ENCODE data around the gene TMC6. TPM values are rescaled to one million over a fixed set of nuclear protein-coding genes. Genes with fewer than 3 reads are reported as not detected.

TMC6 gene
- total and polyA plus RNA-seq, 4 donors: 75.7 to 166 (median 98.9) TPM

DNA sequence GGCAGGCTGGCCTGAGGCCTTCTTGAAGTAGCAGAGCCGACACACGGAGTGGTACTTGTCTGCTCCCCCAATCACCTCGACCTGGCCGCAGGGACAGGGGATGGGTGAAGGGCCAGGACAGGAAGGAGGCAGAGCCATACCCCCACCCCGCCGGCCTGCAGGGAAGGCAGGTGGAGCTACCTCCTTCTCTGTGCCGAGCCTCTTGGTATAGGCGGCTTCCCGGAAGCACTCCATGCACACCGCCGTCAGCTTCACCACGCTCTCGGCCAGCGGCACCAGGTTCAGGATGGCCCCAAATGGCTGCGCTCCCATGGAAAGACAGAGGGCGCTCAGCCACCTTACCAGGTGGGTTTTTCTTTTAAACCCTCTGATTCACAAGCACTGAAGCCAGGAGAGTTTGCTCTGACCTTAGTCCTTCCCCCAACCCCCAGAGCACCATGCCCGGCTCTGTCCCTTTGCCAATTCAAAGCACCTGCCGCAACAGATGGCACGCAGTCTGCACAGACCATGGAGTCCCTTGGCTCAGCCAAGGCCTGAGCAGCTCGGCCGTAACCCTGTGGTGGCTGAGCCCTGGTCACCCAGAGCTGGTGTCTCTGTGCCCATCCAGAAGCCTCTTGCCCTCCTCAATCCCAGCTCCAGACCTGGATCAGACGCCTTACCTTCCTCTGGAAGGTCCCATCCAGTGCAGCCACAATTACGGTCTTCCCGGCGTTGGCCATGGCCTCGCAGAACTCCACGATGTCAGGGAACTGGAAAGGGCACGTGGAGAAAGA lies 46.5 kb upstream of the TMC6 start:
- H3K27ac ChIP-seq (ENCODE audit: low read depth in 1 of 2, low read length in 1 of 2): peak overlapping the region; percentile 84 to 88
- ATAC-seq (ENCODE audit: insufficient read depth, low FRiP score) (peak; percentile 13), DNase-seq (no peak)
- peaks cover 0 to 41% (median 10%) of the 10 kb centered on the region in 5 donors for H3K4me1 ChIP-seq (ENCODE audit: control insufficient read depth in 5 of 5, insufficient read depth in 5 of 5, low read length in 5 of 5)
- peaks cover 0 to 12% (median 0%) of the 10 kb centered on the region in 4 donors for H3K36me3 ChIP-seq (ENCODE audit: control insufficient read depth in 4 of 4, insufficient read depth in 4 of 4, low read length in 4 of 4)
- 55 to 75% methylated on average over 28 of the region's 28 CpGs for WGBS, 2 donors
- TF ChIP-seq, protein P1, sequence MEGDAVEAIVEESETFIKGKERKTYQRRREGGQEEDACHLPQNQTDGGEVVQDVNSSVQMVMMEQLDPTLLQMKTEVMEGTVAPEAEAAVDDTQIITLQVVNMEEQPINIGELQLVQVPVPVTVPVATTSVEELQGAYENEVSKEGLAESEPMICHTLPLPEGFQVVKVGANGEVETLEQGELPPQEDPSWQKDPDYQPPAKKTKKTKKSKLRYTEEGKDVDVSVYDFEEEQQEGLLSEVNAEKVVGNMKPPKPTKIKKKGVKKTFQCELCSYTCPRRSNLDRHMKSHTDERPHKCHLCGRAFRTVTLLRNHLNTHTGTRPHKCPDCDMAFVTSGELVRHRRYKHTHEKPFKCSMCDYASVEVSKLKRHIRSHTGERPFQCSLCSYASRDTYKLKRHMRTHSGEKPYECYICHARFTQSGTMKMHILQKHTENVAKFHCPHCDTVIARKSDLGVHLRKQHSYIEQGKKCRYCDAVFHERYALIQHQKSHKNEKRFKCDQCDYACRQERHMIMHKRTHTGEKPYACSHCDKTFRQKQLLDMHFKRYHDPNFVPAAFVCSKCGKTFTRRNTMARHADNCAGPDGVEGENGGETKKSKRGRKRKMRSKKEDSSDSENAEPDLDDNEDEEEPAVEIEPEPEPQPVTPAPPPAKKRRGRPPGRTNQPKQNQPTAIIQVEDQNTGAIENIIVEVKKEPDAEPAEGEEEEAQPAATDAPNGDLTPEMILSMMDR (IDR thresholded peaks at IDR 0.05; ENCODE audit: control extremely low read depth, extremely low read depth): no peak
- no peak overlapping the region for H3K4me3 ChIP-seq
- H3K27me3 ChIP-seq (ENCODE audit: control insufficient read depth in 3 of 3, insufficient read depth in 3 of 3, low read length in 2 of 3): no peaks in the 10 kb centered on the region
- no peak overlapping the region for H3K9ac ChIP-seq (ENCODE audit: insufficient read depth in 1 of 2, low read length in 2 of 2)
- H3K9me3 ChIP-seq (ENCODE audit: control insufficient read depth in 4 of 4, insufficient read depth in 3 of 4, low read length in 3 of 4): no peaks in the 10 kb centered on the region

DNA sequence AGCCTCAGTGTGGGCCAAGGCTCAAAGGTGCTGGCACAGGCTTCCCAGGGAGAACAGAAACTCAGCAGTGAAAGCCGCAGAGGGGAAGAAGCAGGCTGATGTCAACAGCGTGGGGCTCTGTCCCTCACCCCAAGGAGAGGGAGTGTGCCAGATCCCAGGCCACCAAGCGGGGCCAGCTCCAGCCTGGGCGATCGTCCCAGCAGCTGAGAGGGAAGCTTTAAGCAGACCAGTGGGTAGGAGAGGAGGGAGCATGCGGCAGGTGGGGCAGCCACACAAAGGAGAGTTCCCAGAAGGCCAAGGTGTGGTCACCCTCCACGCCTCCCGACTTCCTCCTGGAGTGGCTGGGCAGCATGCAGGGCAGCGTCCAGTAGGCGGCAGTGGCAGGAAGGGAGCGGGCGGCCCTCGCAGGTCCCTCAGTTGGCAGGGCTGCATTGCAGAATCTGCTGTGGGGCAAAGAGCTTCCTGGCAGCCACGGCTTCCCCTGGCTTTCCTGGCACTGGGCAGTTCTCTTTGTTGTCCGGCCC lies 45.9 kb upstream of the TMC6 start:
- Histone ChIP-seq H3K9me3 (ENCODE audit: control insufficient read depth in 4 of 4, insufficient read depth in 3 of 4, low read length in 3 of 4) (no peaks in the 10 kb centered on the region), H3K36me3 (ENCODE audit: control insufficient read depth in 4 of 4, insufficient read depth in 4 of 4, low read length in 4 of 4) (peaks cover 0 to 12% (median 0%) of the 10 kb centered on the region in 4 donors), H3K9ac (ENCODE audit: insufficient read depth in 1 of 2, low read length in 2 of 2) (peak overlapping the region in 1 of 2 donors; percentile 37), H3K4me3 (no peak overlapping the region), H3K4me1 (ENCODE audit: control insufficient read depth in 5 of 5, insufficient read depth in 5 of 5, low read length in 5 of 5) (peaks cover 0 to 47% (median 10%) of the 10 kb centered on the region in 5 donors), H3K27ac (ENCODE audit: low read depth in 1 of 2, low read length in 1 of 2) (peak overlapping the region; percentile 84 to 88), H3K27me3 (ENCODE audit: control insufficient read depth in 3 of 3, insufficient read depth in 3 of 3, low read length in 2 of 3) (no peaks in the 10 kb centered on the region)
- 10 to 23% methylated on average over 13 to 15 of the region's 15 CpGs for whole genome bisulfite sequencing, 2 donors
- TF ChIP-seq, protein P1 (IDR thresholded peaks at IDR 0.05; ENCODE audit: control extremely low read depth, extremely low read depth): peak; percentile 30
- peak; percentile 75 for ATAC-seq (ENCODE audit: insufficient read depth, low FRiP score)
- DNase-seq: peak in 1 of 3 donors; percentile 19

- peak overlapping the region; percentile 84 to 88 for H3K27ac ChIP-seq (ENCODE audit: low read depth in 1 of 2, low read length in 1 of 2)
- ATAC-seq (ENCODE audit: insufficient read depth, low FRiP score) (no peak), DNase-seq (peak in 1 of 3 donors; percentile 20)
Measured at GRCh38 chr17:78173097-78173715, 44.7 kb upstream of the TMC6 start.

More at GRCh38 chr17:78173097-78173715, 44.7 kb upstream of the TMC6 start:
- peaks cover 0 to 12% (median 0%) of the 10 kb centered on the region in 4 donors for H3K36me3 ChIP-seq (ENCODE audit: control insufficient read depth in 4 of 4, insufficient read depth in 4 of 4, low read length in 4 of 4)
- H3K27me3 ChIP-seq (ENCODE audit: control insufficient read depth in 3 of 3, insufficient read depth in 3 of 3, low read length in 2 of 3): no peaks in the 10 kb centered on the region
- TF ChIP-seq, protein P1 (IDR thresholded peaks at IDR 0.05; ENCODE audit: control extremely low read depth, extremely low read depth): no peak
- no peak overlapping the region for H3K4me3 ChIP-seq
- WGBS, 2 donors: 62 to 67% methylated on average over 11 of the region's 11 CpGs
- peak overlapping the region in 1 of 2 donors; percentile 8 for H3K9ac ChIP-seq (ENCODE audit: insufficient read depth in 1 of 2, low read length in 2 of 2)
- peaks cover 0 to 45% (median 10%) of the 10 kb centered on the region in 5 donors for H3K4me1 ChIP-seq (ENCODE audit: control insufficient read depth in 5 of 5, insufficient read depth in 5 of 5, low read length in 5 of 5)
- no peaks in the 10 kb centered on the region for H3K9me3 ChIP-seq (ENCODE audit: control insufficient read depth in 4 of 4, insufficient read depth in 3 of 4, low read length in 3 of 4)
